Naive thymus-derived CD8-positive, alpha-beta T cell (primary cell): ENCODE data around the gene CNTLN. TPM values are rescaled to one million over a fixed set of nuclear protein-coding genes. Genes with fewer than 3 reads are reported as not detected.

Source experiments
- ATAC-seq, 2 donors: fragments of 150-1000 bp; cut with Tn5 transposase in 1 of 2; sonication (Bioruptor Pico), chemical (Tn5 transposase) in 1 of 2; 1 replicate in 1 of 2; 2 replicates in 1 of 2; pipeline ENCODE4 v1.10.0; 2021; ENCODE audit warnings: mild to moderate bottlenecking in 2 of 2, moderate library complexity in 2 of 2
- POLR2A ChIA-PET: fragments of 350-600 bp; sonication (Branson Sonifier 250); formaldehyde crosslinking; loops from one replicate; lab custom pipeline; 2021; ENCODE audit warnings: antibody characterized with exemption; lab: Charles Lee
- DNase-seq, 10 donors: peaks; one replicate each; pipeline versions ENCODE4 v3.0.0 to v3.0.0-alpha.2; 2020 to 2022
- H3K27ac Mint-ChIP-seq, 10 donors: one replicate each; pipeline ENCODE4 v1.8.0; 2020 to 2022; ENCODE audit warnings: mild to moderate bottlenecking in 10 of 10, mixed read lengths in 10 of 10, moderate library complexity in 4 of 10, inconsistent platforms in 1 of 10
- H3K27me3 Mint-ChIP-seq, 5 donors: one replicate each; pipeline ENCODE4 v1.8.0; 2021 to 2022; ENCODE audit warnings: mixed read lengths in 5 of 5
- H3K36me3 Mint-ChIP-seq, 3 donors: one replicate each; pipeline ENCODE4 v1.8.0; 2020 to 2022; ENCODE audit warnings: mixed read lengths in 3 of 3, mild to moderate bottlenecking in 2 of 3, inconsistent platforms in 1 of 3
- H3K4me1 Mint-ChIP-seq, 4 donors: one replicate each; pipeline ENCODE4 v1.8.0; 2021 to 2022; ENCODE audit warnings: mixed read lengths in 4 of 4
- H3K4me3 Mint-ChIP-seq, 10 donors: one replicate each; pipeline ENCODE4 v1.8.0; 2020 to 2022; ENCODE audit warnings: mild to moderate bottlenecking in 10 of 10, mixed read lengths in 10 of 10, moderate library complexity in 6 of 10, inconsistent platforms in 1 of 10
- H3K9me3 Mint-ChIP-seq, 9 donors: one replicate each; pipeline ENCODE4 v1.8.0; 2020 to 2022; ENCODE audit warnings: mixed read lengths in 9 of 9, mild to moderate bottlenecking in 3 of 9, inconsistent platforms in 1 of 9, moderate library complexity in 1 of 9
- polyA plus RNA-seq, 3 donors: library from polyadenylated mRNA; unstranded; fragments of 300-500 nt; fragmentation: Illumina TruSeq; gene quantifications; one replicate each; pipeline ENCODE4 v1.2.3, GENCODE V29; 2021
- total RNA-seq, 8 experiments: library from RNA in 2 of 8; stranded (reverse) in 2 of 8; gene quantifications; one replicate each; pipeline ENCODE4 v1.2.3 and lab custom pipeline; 2021 to 2026

CNTLN gene
- total and polyA plus RNA-seq, 5 experiments from 2014 or later: not detected

- ATAC-seq: no peak
- POLR2A ChIA-PET: no interaction called here
- no peaks in the 10 kb centered on the region for H3K4me1 Mint-ChIP-seq
These were observed 56.2 kb downstream of the CNTLN start for GRCh38 chr9:17191082-17191481.

GRCh38 chr9:17204611-17205152, 69.8 kb downstream of the CNTLN start:
- POLR2A ChIA-PET: no interaction called here
- DNase-seq: peak in 1 of 10 donors; percentile 27
- Mint-ChIP-seq H3K27ac (no peak overlapping the region), H3K4me3 (no peak overlapping the region), H3K27me3 (no peaks in the 10 kb centered on the region), H3K4me1 (no peaks in the 10 kb centered on the region), H3K9me3 (peaks cover 0 to 48% (median 11%) of the 10 kb centered on the region in 9 donors), H3K36me3 (peaks cover 0 to 4% (median 0%) of the 10 kb centered on the region in 3 donors)
- no peak for ATAC-seq

More at GRCh38 chr9:17191082-17191481, 56.2 kb downstream of the CNTLN start:
- DNase-seq: no peak
- Mint-ChIP-seq H3K9me3 (peaks cover 0 to 3% (median 0%) of the 10 kb centered on the region in 9 donors), H3K36me3 (no peaks in the 10 kb centered on the region), H3K27ac (no peak overlapping the region), H3K27me3 (no peaks in the 10 kb centered on the region), H3K4me3 (no peak overlapping the region)

- no peaks in the 10 kb centered on the region for H3K36me3 Mint-ChIP-seq
These were observed 81.2 kb downstream of the CNTLN start for GRCh38 chr9:17216011-17216410.

GRCh38 chr9:17216646-17217045, 81.8 kb downstream of the CNTLN start:
- DNase-seq (no peak), ATAC-seq (no peak)
- peaks cover 0 to 32% (median 8%) of the 10 kb centered on the region in 9 donors for H3K9me3 Mint-ChIP-seq
- H3K4me3 Mint-ChIP-seq: no peak overlapping the region
- no peaks in the 10 kb centered on the region for H3K4me1 Mint-ChIP-seq
- no peaks in the 10 kb centered on the region for H3K36me3 Mint-ChIP-seq
- H3K27me3 Mint-ChIP-seq: no peaks in the 10 kb centered on the region
- H3K27ac Mint-ChIP-seq: no peak overlapping the region
- POLR2A ChIA-PET: no interaction called here

More at GRCh38 chr9:17216011-17216410, 81.2 kb downstream of the CNTLN start:
- Mint-ChIP-seq H3K4me3 (no peak overlapping the region), H3K4me1 (no peaks in the 10 kb centered on the region), H3K27me3 (no peaks in the 10 kb centered on the region), H3K9me3 (peaks cover 2 to 32% (median 8%) of the 10 kb centered on the region in 9 donors), H3K27ac (no peak overlapping the region)
- ATAC-seq (no peak), DNase-seq (no peak)
- POLR2A ChIA-PET: no interaction called here

DNA sequence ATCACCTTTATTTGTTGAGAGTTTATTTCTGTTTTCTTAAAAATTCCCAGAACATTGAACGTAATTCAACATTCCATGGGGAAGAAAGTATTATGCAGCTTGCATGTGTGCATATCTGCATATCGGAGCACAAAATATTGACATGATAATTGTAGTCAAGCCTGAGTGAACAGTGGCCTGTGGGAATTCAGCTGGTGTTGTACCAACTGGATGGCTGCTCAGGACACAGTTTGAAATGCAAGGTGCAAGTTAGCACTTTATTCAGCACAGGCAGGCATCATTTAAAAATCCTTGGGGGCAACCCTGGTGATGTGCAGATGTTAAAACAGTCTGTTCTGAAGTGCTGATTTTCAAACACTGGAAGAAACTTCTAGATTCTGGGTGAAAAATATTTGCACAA, 82.4 kb downstream of the CNTLN start:
- POLR2A ChIA-PET: no interaction called here
- peaks cover 0 to 28% (median 8%) of the 10 kb centered on the region in 9 donors for H3K9me3 Mint-ChIP-seq
- DNase-seq: no peak

DNA sequence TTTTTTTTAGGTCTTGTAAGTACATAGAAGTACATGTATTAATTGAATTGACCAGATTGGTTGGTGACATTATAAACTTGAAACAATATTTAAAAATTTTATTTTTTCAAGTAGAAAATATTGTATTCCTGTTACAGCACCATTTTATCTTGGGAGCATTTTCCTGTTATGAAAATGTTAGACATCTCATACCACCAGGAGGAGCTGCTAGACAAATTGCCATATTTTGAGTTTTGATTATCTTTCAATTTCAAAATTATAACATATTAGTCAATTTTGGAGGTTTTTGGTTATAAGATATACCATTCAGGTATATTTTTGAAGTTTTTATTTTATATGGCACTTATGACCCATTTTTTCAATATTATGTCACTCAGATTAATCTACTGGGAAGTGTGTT, 84.4 kb downstream of the CNTLN start:
- DNase-seq (no peak), ATAC-seq (no peak)
- H3K4me1 Mint-ChIP-seq: no peaks in the 10 kb centered on the region
- H3K27me3 Mint-ChIP-seq: no peaks in the 10 kb centered on the region
- POLR2A ChIA-PET: no interaction called here
- no peak overlapping the region for H3K4me3 Mint-ChIP-seq
- H3K27ac Mint-ChIP-seq: no peak overlapping the region
- H3K9me3 Mint-ChIP-seq: peaks cover 0 to 9% (median 3%) of the 10 kb centered on the region in 9 donors
- no peaks in the 10 kb centered on the region for H3K36me3 Mint-ChIP-seq

More for the DNA sequence above, 82.4 kb downstream of the CNTLN start:
- no peaks in the 10 kb centered on the region for H3K4me1 Mint-ChIP-seq
- no peaks in the 10 kb centered on the region for H3K36me3 Mint-ChIP-seq
- ATAC-seq: no peak
- H3K4me3 Mint-ChIP-seq: no peak overlapping the region
- no peaks in the 10 kb centered on the region for H3K27me3 Mint-ChIP-seq
- H3K27ac Mint-ChIP-seq: no peak overlapping the region

DNA sequence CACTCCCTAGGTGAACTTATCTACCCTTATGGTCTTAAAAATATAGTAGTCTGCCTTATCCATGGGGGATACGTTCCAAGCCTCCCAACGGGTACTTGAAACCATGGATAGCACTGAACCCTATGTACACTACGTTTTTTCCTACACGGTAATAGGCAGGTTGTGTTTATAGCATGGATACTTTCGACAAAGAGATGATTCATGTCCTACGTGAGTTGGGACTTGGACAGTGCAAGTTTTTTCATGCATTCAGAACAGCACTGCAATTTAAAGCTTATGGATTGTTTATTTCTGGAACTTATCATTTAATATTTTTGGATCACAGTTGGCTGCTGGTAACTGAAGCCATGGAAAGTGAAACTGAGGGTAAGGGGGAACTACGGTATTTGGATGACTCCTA, 88.1 kb downstream of the CNTLN start:
- ATAC-seq: no peak
- POLR2A ChIA-PET: no interaction called here
- Mint-ChIP-seq H3K36me3 (no peaks in the 10 kb centered on the region), H3K27ac (no peak overlapping the region), H3K27me3 (no peaks in the 10 kb centered on the region), H3K9me3 (peaks cover 0 to 4% (median 0%) of the 10 kb centered on the region in 9 donors), H3K4me1 (no peaks in the 10 kb centered on the region), H3K4me3 (no peak overlapping the region)
- no peak for DNase-seq

DNA sequence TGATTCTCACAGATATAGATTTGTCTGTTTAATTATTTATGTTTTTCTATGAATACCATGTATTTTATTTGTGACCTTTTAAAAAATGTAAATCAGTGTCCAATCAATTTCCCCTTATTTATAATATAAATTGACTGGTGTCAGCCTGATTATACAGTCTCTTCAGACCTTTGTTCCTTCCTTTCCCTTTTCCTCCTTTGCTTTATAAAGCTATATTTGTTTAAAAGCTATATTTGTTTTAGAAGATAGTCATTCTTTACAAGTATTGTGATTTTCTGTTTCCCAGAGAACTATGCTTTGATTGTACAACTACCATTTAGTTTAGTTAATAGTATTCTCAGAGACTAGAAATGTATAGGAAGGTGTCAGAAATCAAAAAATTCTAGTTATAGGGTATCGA, 90.6 kb downstream of the CNTLN start:
- H3K27ac Mint-ChIP-seq: no peak overlapping the region
- H3K4me3 Mint-ChIP-seq: no peak overlapping the region
- POLR2A ChIA-PET: no interaction called here
- DNase-seq (no peak), ATAC-seq (no peak)
- no peaks in the 10 kb centered on the region for H3K27me3 Mint-ChIP-seq
- peaks cover 0 to 5% (median 0%) of the 10 kb centered on the region in 9 donors for H3K9me3 Mint-ChIP-seq
- H3K36me3 Mint-ChIP-seq: no peaks in the 10 kb centered on the region
- no peaks in the 10 kb centered on the region for H3K4me1 Mint-ChIP-seq

DNA sequence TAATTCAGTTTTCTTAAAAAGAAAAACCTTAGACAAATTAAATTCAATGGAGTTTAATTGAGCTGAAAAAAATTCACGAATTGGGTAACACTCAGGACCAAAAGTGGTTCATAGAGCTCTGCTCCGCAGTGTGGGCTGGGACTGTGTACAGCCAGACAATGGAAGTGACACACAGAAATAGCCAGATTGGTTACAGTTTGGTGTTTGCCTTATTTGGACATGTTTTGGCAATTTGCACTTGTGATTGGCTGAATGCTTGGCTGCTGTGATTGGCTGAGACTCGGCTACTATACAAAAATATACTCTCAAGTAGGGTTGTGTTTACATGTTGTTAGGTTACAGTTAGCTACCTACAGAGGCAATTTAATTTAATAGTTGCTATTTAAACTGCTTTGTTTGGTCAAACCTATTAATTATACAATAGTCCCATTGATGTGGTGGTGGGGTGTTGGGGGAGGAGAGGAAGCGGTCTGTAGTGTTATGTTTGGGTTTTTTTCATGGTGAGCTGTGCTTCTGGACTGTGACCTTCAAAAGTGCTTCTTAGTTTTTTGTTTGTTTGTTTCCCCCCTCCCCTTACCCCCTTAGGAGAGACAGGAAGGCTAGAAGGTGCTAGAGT, 95.2 kb downstream of the CNTLN start:
- POLR2A ChIA-PET: no interaction called here
- no peak overlapping the region for H3K4me3 Mint-ChIP-seq

DNA sequence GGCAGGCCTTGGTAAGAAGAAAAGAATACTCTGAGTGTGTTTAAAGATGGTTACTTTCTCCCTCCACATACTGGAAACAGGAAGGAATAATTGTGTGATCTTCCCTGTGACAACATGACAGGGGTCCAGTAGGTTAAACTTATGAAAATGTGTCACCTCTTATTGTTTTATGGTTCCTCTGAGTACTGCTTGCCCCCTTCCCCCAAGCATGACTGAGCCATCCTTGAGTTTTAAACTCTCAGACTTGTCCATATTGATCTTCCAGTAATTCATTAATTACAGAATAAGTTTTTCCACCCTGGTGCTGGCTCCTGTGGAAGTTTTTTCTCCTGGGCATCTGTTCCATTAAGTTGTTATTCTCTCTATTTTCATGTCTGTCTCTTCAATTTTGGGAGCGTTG, 95.8 kb downstream of the CNTLN start:
- Mint-ChIP-seq H3K27ac (no peak overlapping the region), H3K27me3 (no peaks in the 10 kb centered on the region), H3K4me1 (no peaks in the 10 kb centered on the region), H3K4me3 (no peak overlapping the region), H3K36me3 (no peaks in the 10 kb centered on the region), H3K9me3 (peaks cover 0 to 10% (median 0%) of the 10 kb centered on the region in 9 donors)
- POLR2A ChIA-PET: no interaction called here
- DNase-seq (no peak), ATAC-seq (no peak)

More for the DNA sequence above, 95.2 kb downstream of the CNTLN start:
- ATAC-seq (no peak), DNase-seq (no peak)
- Mint-ChIP-seq H3K9me3 (peaks cover 0 to 10% (median 0%) of the 10 kb centered on the region in 9 donors), H3K27ac (no peak overlapping the region), H3K4me1 (no peaks in the 10 kb centered on the region), H3K36me3 (no peaks in the 10 kb centered on the region), H3K27me3 (no peaks in the 10 kb centered on the region)

DNA sequence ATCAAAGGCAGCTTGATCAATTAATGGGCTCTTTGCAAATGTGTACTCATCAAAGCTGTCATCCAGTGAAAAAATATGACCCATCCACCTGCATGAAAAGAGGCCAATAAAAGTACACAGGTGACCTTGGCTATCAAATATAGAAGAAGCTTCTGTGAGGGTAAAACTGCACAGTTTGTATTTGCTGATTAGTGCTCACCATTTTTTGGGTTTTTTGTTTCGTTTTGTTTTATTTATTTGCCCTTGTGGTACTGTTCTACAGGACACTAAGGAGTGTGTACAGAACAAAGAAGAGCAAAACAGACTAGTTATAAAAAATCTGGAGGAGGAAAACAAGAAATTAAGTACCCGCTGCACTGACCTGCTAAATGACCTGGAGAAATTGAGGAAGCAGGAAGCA, 101.3 kb downstream of the CNTLN start:
- Mint-ChIP-seq H3K4me3 (no peak overlapping the region), H3K27ac (no peak overlapping the region)
- POLR2A ChIA-PET: no interaction called here

DNA sequence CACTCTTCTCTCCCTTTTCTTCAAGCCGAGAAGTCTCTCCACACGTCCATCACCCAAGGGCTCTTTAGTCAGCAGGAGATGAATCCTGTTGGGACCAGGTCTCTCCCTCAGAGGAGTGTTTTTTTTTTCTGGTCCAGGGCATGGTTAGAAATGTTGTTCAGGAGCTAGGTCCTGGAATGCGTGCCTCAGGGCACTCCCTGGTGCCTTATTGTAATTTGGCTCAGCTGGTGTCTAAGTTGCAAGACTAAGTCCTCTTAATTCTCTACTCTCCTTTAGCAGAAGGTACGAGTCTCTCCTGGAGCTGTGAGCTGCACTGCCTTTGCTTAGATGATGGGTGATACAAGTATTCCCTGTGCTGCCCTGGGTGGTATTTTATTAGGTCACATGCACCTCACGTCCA, 111.9 kb downstream of the CNTLN start:
- POLR2A ChIA-PET: no interaction called here
- Mint-ChIP-seq H3K4me3 (peak overlapping the region in 1 of 10 donors; percentile 36), H3K9me3 (peaks cover 15 to 56% (median 31%) of the 10 kb centered on the region in 9 donors), H3K27me3 (no peaks in the 10 kb centered on the region), H3K36me3 (peaks cover 0 to 16% (median 2%) of the 10 kb centered on the region in 3 donors), H3K4me1 (no peaks in the 10 kb centered on the region), H3K27ac (no peak overlapping the region)
- ATAC-seq: no peak
- DNase-seq: no peak

More for the DNA sequence above, 101.3 kb downstream of the CNTLN start:
- no peak for ATAC-seq
- no peak for DNase-seq
- Mint-ChIP-seq H3K27me3 (no peaks in the 10 kb centered on the region), H3K36me3 (no peaks in the 10 kb centered on the region), H3K9me3 (peaks cover 0 to 8% (median 0%) of the 10 kb centered on the region in 9 donors), H3K4me1 (peaks cover 0 to 3% (median 0%) of the 10 kb centered on the region in 4 donors)

DNA sequence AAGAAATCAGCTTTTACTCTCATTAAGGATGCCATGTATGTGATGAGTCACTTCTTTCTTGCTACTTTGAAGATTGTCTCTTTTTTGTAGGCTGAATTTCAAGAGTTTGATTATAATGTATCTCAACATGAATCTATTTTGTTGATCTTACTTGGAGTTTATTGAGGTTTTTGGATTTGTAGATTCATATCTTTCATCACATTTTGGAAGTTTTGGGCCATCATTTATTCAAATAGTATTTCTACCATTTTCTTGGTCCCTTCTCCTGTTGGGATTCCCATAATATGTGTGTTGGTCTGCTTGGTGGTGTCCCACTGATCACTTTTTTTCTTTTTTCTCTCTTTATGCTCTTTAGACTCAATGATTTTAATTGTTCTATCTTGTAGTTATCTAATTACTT, 116.3 kb downstream of the CNTLN start:
- Mint-ChIP-seq H3K36me3 (peaks cover 0 to 21% (median 2%) of the 10 kb centered on the region in 3 donors), H3K9me3 (peaks cover 13 to 65% (median 40%) of the 10 kb centered on the region in 9 donors)
- POLR2A ChIA-PET: no interaction called here

More for the DNA sequence above, 116.3 kb downstream of the CNTLN start:
- no peaks in the 10 kb centered on the region for H3K27me3 Mint-ChIP-seq
- DNase-seq (no peak), ATAC-seq (no peak)
- no peaks in the 10 kb centered on the region for H3K4me1 Mint-ChIP-seq
- no peak overlapping the region for H3K4me3 Mint-ChIP-seq
- H3K27ac Mint-ChIP-seq: no peak overlapping the region
